K562 (cell line): ENCODE data around the gene ATRIP. TPM values are rescaled to one million over a fixed set of nuclear protein-coding genes. Genes with fewer than 3 reads are reported as not detected.

ENCODE experiments used
- CC2D1A ChIP-seq: fragments of 450-650 bp; IDR thresholded peaks from 2 replicates; pipeline ENCODE4 v1.6.1; 2017; ENCODE audit warnings: mild to moderate bottlenecking
- CREBBP ChIP-seq: IDR thresholded peaks from one replicate; pipeline ENCODE4 v1.6.1; 2012; ENCODE audit warnings: low read depth, mild to moderate bottlenecking, control low read depth, inconsistent platforms, low read length
- DLX4 ChIP-seq: fragments of 250-450 bp; sonication (Bioruptor Pico); IDR thresholded peaks from 2 replicates; pipeline ENCODE4 v1.6.1; 2021; ENCODE audit warnings: mild to moderate bottlenecking
- DMBX1 ChIP-seq: fragments of 250-450 bp; sonication (Bioruptor Pico); IDR thresholded peaks from 2 replicates; pipeline ENCODE4 v1.8.0; 2022; ENCODE audit warnings: inconsistent platforms, mild to moderate bottlenecking, moderate library complexity, borderline replicate concordance
- DNMT1 ChIP-seq: fragments of 450-650 bp; IDR thresholded peaks from 2 replicates; pipeline ENCODE4 v1.6.1; 2016; ENCODE audit warnings: antibody characterized with exemption, mild to moderate bottlenecking
- EZH2 ChIP-seq: IDR thresholded peaks from 2 replicates; pipeline ENCODE4 v1.6.1; 2012; ENCODE audit warnings: low read depth, mild to moderate bottlenecking, inconsistent platforms, low read length, borderline replicate concordance
- IRF9 ChIP-seq: fragments of 450-650 bp; IDR thresholded peaks from 2 replicates; pipeline ENCODE4 v1.6.1; 2016; ENCODE audit warnings: missing biosample characterization, missing genetic modification characterization
- L3MBTL2 ChIP-seq: fragments of 450-650 bp; IDR thresholded peaks from 2 replicates; pipeline ENCODE4 v1.6.1; 2016; ENCODE audit warnings: mild to moderate bottlenecking, moderate library complexity
- MCM2 ChIP-seq: fragments of 450-650 bp; IDR thresholded peaks from 2 replicates; pipeline ENCODE4 v1.6.1; 2017; ENCODE audit warnings: low read depth, mild to moderate bottlenecking
- MLLT1 ChIP-seq, 2 experiments: fragments of 450-650 bp; IDR thresholded peaks; 2 replicates each; pipeline ENCODE4 v1.6.1; 2016
- NFE2 ChIP-seq: IDR thresholded peaks from 2 replicates; pipeline ENCODE4 v1.6.1; 2014; ENCODE audit warnings: antibody characterized with exemption, low read depth
- NFE2L1 ChIP-seq: fragments of 450-650 bp; IDR thresholded peaks from 2 replicates; pipeline ENCODE4 v1.6.1; 2016; ENCODE audit warnings: missing genetic modification characterization, low read depth, mild to moderate bottlenecking, missing compliant biosample characterization, moderate library complexity, borderline replicate concordance
- PPARD ChIP-seq: fragments of 250-450 bp; sonication (Bioruptor Pico); IDR thresholded peaks from 2 replicates; pipeline ENCODE4 v1.8.0; 2022; ENCODE audit warnings: inconsistent platforms, mild to moderate bottlenecking, moderate library complexity
- RHOXF2B ChIP-seq: fragments of 250-450 bp; sonication (Bioruptor Pico); conservative IDR thresholded peaks from 2 replicates; pipeline ENCODE4 v1.5.1; 2021
- SNRNP70 ChIP-seq: fragments of 200-400 bp; formaldehyde crosslinking; optimal IDR thresholded peaks from 2 replicates; pipeline ENCODE3; 2017; ENCODE audit warnings: low read depth, low read length
- SUPT5H ChIP-seq: fragments of 450-650 bp; IDR thresholded peaks from 2 replicates; pipeline ENCODE4 v1.6.1; 2016
- TARDBP ChIP-seq: fragments of 450-650 bp; IDR thresholded peaks from 2 replicates; pipeline ENCODE4 v1.6.1; 2016
- TFAM ChIP-seq: fragments of 250-450 bp; sonication (Bioruptor Pico); conservative IDR thresholded peaks from 2 replicates; pipeline ENCODE4 v1.5.0; 2021; ENCODE audit warnings: mild to moderate bottlenecking, moderate library complexity
- TRIM28 ChIP-seq: fragments of 450-650 bp; IDR thresholded peaks from 2 replicates; pipeline ENCODE4 v1.6.1; 2017
- ZNF165 ChIP-seq: fragments of 250-450 bp; sonication (Bioruptor Pico); IDR thresholded peaks from 2 replicates; pipeline ENCODE4 v1.4.0; 2020; ENCODE audit warnings: borderline replicate concordance
- ZNF263 ChIP-seq: sonication (generic); formaldehyde crosslinking; IDR thresholded peaks from 2 replicates; pipeline ENCODE4 v1.8.0; 2022; ENCODE audit warnings: mild to moderate bottlenecking, missing genetic modification reagents, borderline replicate concordance
- ZNF311 ChIP-seq: fragments of 250-450 bp; sonication (Bioruptor Pico); IDR thresholded peaks from 2 replicates; pipeline ENCODE4 v1.4.0; 2020; ENCODE audit warnings: mild to moderate bottlenecking, moderate library complexity
- ZNF609 ChIP-seq: sonication (generic); formaldehyde crosslinking; IDR thresholded peaks from 2 replicates; pipeline ENCODE4 v1.8.1; 2023; ENCODE audit warnings: missing genetic modification reagents, mild to moderate bottlenecking, borderline replicate concordance
- polyA plus RNA-seq, 8 experiments: library from polyadenylated mRNA; depleted of rRNA in 4 of 8; stranded (reverse) in 5 of 8; unstranded in 3 of 8; fragments of >200 nt; fragmentation: Nextera tagmentation in 2 of 8; fragmentation: Illumina TruSeq in 1 of 8; extraction: Ambion mirVana in 2 of 8; extraction: Trizol in 1 of 8; gene quantifications; 2 replicates each; pipeline versions ENCODE4 v1.2.1 to v1.2.3, GENCODE V29; 2011 to 2014; ENCODE audit warnings: inconsistent platforms in 1 of 8, missing spikeins in 1 of 8
- total RNA-seq, 7 experiments: library from RNA; depleted of rRNA in 6 of 7; stranded (reverse); fragments of >200 nt in 6 of 7; fragmentation: Illumina TruSeq in 2 of 7; extraction: Trizol in 2 of 7; gene quantifications; 2 replicates each; pipeline versions ENCODE4 v1.2.1 to v1.2.3, GENCODE V29; 2011 to 2021; ENCODE audit warnings: low replicate concordance in 1 of 7

Gene ATRIP
- total and polyA plus RNA-seq, 9 of the 15 experiments (the other 6 are each of a cell fraction or from before 2014, with no cell fraction given), result 1.7 to 15.7 (median 10.5) TPM

DNA sequence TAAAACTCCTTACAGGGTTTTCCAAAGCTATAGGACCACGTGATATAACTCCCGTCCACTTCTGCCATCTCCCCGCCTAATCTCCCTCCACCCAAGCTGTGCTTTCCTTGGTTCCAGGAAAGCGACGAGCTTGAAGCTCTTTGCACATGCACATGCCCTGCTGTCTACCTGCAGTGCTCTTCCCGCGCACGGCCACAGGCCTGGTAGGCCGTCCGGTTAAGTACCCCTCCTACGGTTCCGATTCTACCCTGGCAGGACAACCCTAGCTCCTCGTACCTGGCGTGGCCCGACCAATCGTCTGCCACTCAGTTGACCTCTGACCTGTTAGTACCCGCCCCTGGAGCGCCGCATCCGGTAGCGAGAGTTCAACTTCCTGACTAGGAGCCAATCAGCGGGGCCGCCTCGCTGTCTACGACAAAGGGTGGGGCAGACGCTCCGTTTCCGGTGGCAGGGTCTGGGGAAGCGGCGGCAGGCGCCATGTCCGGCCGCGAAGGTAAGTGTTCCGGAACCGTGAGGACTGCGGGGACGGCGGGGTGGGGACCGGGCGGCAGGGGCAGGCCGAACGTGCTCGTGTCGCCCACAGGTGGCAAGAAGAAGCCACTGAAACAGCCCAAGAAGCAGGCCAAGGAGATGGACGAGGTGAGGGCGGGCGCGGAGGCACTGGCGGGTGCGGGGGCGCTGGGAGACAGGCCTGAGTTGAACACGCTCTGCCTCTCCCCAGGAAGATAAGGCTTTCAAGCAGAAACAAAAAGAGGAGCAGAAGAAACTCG is 6.5 kb upstream of the ATRIP start, which contains the start of the genes CCDC51 and TMA7 (continued):
- TF ChIP-seq ZNF263 (peak; percentile 14; the same call in 1 of the 2 replicates), DLX4 (CRISPR knock-in tag) (no peak), CREBBP (no peak), TRIM28 (no peak), CC2D1A (no peak), DMBX1 (CRISPR knock-in tag) (no peak), SNRNP70 (no peak), NFE2L1 (tag) (no peak), EZH2 (no peak), ZNF609 (CRISPR knock-in tag) (no peak), IRF9 (tag) (no peak), ZNF311 (CRISPR knock-in tag) (no peak), TARDBP (no peak), TFAM (CRISPR knock-in tag) (no peak), SUPT5H (peak; percentile 93), MCM2 (no peak), PPARD (CRISPR knock-in tag) (no peak), DNMT1 (no peak), RHOXF2B (no peak), MLLT1 (IDR thresholded peaks at IDR 0.05) (0 out of 4 replicates have a peak, but pooled peaks of 1 of the 2 experiments have one; percentile 11), NFE2 (no peak), L3MBTL2 (peak; percentile 93), ZNF165 (CRISPR knock-in tag) (0 out of 2 replicates have a peak, but pooled peaks have one; percentile 38)
